ENCODE results near the gene CCDC3. TPM values are rescaled to one million over a fixed set of nuclear protein-coding genes. Genes with fewer than 3 reads are reported as not detected.

The CCDC3 gene
- total RNA-seq, 2 experiments from 2014 or later = 0.14 TPM; not detected in 1

- intact Hi-C loops (cut with micrococcal nuclease) = no loop called here
- Mint-ChIP-seq H3K36me3 (ENCODE audit: low read depth) (no peaks in the 10 kb centered on the region), H3K27me3 (ENCODE audit: low read depth) (peaks cover 13% of the 10 kb centered on the region), H3K27ac (no peak overlapping the region), H3K4me3 (no peak overlapping the region), H3K9me3 (peaks cover 6% of the 10 kb centered on the region), H3K4me1 (ENCODE audit: low read depth) (no peaks in the 10 kb centered on the region)
- DNase-seq = no peak
- CTCF ChIA-PET = no interaction called here
Observed at GRCh38 chr10:12973149-12973718, 28.3 kb downstream of the CCDC3 start.

DNA sequence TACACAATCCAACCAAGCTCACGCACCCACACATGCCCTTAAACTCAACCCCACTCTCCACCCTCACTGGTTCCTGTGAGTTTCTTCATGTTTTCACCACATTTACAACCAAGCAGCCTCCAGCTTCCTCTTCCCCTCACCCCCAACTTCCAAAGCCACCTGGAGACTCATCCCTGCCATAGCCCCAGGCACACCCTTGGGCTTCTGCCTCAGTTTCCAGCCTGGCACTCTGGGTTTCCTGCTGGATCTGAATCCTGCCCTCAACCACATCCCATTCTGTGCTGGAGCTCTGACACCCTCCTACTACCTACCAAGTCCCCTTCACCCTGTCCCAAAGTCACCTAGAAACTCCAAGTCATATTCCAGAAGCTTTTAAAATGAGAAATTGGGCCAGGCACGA, 29.4 kb downstream of the CCDC3 start:
- Mint-ChIP-seq H3K9me3 (peaks cover 13% of the 10 kb centered on the region), H3K4me1 (ENCODE audit: low read depth) (no peaks in the 10 kb centered on the region), H3K27me3 (ENCODE audit: low read depth) (peaks cover 10% of the 10 kb centered on the region), H3K4me3 (no peak overlapping the region), H3K36me3 (ENCODE audit: low read depth) (peaks cover 3% of the 10 kb centered on the region), H3K27ac (no peak overlapping the region)
- intact Hi-C loops (cut with micrococcal nuclease) = no loop called here
- no peak for DNase-seq
- CTCF ChIA-PET = interaction anchor here (1.3 kb wide), 1 partner anchor 13 kb away, joined by 4 read pairs; no protein-coding TSS in a partner anchor

GRCh38 chr10:12971001-12971788, 30.3 kb downstream of the CCDC3 start:
- no peak overlapping the region for H3K4me3 Mint-ChIP-seq
- DNase-seq = no peak
- H3K4me1 Mint-ChIP-seq (ENCODE audit: low read depth) = no peaks in the 10 kb centered on the region
- H3K27me3 Mint-ChIP-seq (ENCODE audit: low read depth) = peaks cover 10% of the 10 kb centered on the region
- peaks cover 3% of the 10 kb centered on the region for H3K36me3 Mint-ChIP-seq (ENCODE audit: low read depth)
- no peak overlapping the region for H3K27ac Mint-ChIP-seq
- CTCF ChIA-PET = interaction anchor here (1.3 kb wide), 1 partner anchor 14 kb away, joined by 4 read pairs; no protein-coding TSS in a partner anchor
- H3K9me3 Mint-ChIP-seq = peaks cover 16% of the 10 kb centered on the region
- intact Hi-C loops (cut with micrococcal nuclease) = no loop called here

DNA sequence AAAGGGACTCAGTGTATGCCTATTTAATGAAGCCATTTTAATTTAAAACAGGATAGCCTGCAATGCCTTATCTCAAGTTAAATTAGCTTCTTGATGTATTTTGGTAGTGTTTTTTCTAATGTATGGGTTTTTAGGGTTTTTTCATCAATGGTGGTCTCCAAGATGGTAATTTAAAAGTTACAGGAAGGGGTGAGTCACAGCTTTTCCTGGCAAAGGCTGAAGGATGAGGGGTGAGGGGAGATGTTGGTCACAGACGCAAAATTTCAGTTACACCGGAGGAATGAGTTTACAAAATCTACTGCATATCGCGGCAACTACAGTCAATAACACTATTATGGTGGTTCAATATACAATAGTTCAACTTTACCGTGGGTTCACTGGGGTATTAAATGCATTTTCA, 31.6 kb downstream of the CCDC3 start:
- Mint-ChIP-seq H3K27me3 (ENCODE audit: low read depth) (peaks cover 7% of the 10 kb centered on the region), H3K36me3 (ENCODE audit: low read depth) (peaks cover 3% of the 10 kb centered on the region), H3K27ac (no peak overlapping the region), H3K4me1 (ENCODE audit: low read depth) (no peaks in the 10 kb centered on the region), H3K4me3 (no peak overlapping the region), H3K9me3 (peaks cover 16% of the 10 kb centered on the region)
- intact Hi-C loops (cut with micrococcal nuclease) = no loop called here
- no peak for DNase-seq
- CTCF ChIA-PET = no interaction called here

- CTCF ChIA-PET = no interaction called here
- DNase-seq = no peak
- intact Hi-C loops (cut with micrococcal nuclease) = no loop called here
- Mint-ChIP-seq H3K9me3 (peaks cover 16% of the 10 kb centered on the region), H3K36me3 (ENCODE audit: low read depth) (peaks cover 3% of the 10 kb centered on the region), H3K27me3 (ENCODE audit: low read depth) (peaks cover 8% of the 10 kb centered on the region), H3K4me3 (no peak overlapping the region), H3K4me1 (ENCODE audit: low read depth) (no peaks in the 10 kb centered on the region), H3K27ac (no peak overlapping the region)
Observed at GRCh38 chr10:12966067-12966466, 35.4 kb downstream of the CCDC3 start.

DNA sequence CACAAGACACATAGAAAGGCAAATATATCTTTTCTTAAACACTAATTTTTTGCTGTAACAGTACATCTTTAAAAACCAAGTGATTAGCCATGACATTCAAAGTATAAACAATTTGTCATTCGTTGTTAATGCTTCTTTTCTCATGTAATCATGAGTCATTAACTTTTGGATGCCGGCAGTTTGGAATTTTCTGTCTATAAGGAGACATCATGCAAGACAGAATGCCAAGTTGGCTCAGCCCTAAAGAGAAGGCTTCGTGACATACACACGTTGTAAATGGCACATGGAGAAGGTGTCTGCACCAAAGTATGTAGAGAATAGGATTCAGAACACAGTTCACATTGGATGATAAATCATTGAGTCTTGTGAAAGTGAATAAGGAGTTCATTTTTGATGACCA, 35.9 kb downstream of the CCDC3 start:
- H3K4me1 Mint-ChIP-seq (ENCODE audit: low read depth) = no peaks in the 10 kb centered on the region
- H3K27me3 Mint-ChIP-seq (ENCODE audit: low read depth) = peaks cover 10% of the 10 kb centered on the region
- no peak overlapping the region for H3K27ac Mint-ChIP-seq
- CTCF ChIA-PET = no interaction called here
- DNase-seq = no peak
- peaks cover 16% of the 10 kb centered on the region for H3K9me3 Mint-ChIP-seq
- no peak overlapping the region for H3K4me3 Mint-ChIP-seq
- peaks cover 3% of the 10 kb centered on the region for H3K36me3 Mint-ChIP-seq (ENCODE audit: low read depth)
- intact Hi-C loops (cut with micrococcal nuclease) = no loop called here

DNA sequence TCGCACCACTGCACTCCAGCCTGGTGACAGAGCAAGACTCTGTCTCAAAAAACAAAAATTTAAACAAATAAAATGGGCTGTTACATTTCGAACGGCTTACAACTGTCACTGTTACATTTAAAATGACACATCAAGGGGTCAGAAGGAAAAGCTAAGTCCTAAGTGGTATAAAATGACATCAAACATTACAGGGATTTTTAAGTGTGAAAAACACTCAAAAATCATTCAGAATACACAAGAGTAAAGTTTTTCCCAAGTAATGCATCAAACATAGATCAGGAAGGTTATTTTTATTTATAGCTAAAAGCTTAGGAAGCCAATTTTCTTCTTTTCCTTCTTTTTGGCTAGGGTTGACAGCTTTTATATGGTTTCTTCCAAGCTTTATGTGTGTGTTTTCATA, 39.0 kb downstream of the CCDC3 start:
- Mint-ChIP-seq H3K4me1 (ENCODE audit: low read depth) (no peaks in the 10 kb centered on the region), H3K27ac (no peak overlapping the region), H3K9me3 (peaks cover 10% of the 10 kb centered on the region), H3K36me3 (ENCODE audit: low read depth) (peaks cover 2% of the 10 kb centered on the region), H3K27me3 (ENCODE audit: low read depth) (peaks cover 7% of the 10 kb centered on the region), H3K4me3 (no peak overlapping the region)
- CTCF ChIA-PET = no interaction called here
- intact Hi-C loops (cut with micrococcal nuclease) = no loop called here
- no peak for DNase-seq

DNA sequence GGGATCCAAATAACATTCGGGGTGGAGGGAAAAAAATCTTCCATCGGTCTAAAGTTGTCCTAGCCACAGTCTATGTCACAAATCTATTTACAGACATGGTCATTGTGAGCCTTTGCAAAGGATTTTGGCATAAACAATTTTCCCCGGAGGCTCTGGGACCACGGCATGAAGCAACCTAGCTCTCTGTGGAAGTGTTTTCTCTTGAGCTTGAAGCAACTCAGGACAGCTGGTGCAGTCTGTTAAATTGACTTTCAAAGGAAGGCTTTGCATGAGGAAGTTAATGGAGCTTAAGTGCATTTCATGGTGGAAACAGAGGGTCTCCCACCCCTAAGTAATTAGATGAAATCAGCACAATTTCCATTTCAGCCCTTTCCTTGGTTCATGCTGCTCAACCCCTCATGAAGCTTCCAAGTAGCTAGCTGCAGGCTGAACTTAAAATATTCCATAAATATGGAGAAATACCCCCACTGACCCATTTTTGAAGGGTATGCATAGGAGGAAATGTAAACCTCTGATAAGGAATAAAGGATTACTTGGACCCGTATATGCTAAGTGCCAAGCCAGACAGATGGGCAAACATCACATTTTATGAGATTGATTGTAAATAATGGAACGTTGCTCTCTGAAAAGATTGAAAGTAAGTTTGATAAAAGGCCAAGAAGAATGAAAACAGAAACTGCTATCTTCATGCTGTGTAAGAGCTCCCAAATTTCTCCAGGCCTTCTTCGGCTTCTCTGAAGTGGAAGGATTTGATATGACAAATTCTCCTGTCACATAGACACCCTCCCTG, 39.9 kb downstream of the CCDC3 start:
- Mint-ChIP-seq H3K27me3 (ENCODE audit: low read depth) (peaks cover 6% of the 10 kb centered on the region), H3K4me3 (no peak overlapping the region), H3K36me3 (ENCODE audit: low read depth) (no peaks in the 10 kb centered on the region), H3K27ac (no peak overlapping the region), H3K9me3 (peaks cover 8% of the 10 kb centered on the region), H3K4me1 (ENCODE audit: low read depth) (no peaks in the 10 kb centered on the region)
- intact Hi-C loops (cut with micrococcal nuclease) = no loop called here
- CTCF ChIA-PET = no interaction called here
- no peak for DNase-seq

DNA sequence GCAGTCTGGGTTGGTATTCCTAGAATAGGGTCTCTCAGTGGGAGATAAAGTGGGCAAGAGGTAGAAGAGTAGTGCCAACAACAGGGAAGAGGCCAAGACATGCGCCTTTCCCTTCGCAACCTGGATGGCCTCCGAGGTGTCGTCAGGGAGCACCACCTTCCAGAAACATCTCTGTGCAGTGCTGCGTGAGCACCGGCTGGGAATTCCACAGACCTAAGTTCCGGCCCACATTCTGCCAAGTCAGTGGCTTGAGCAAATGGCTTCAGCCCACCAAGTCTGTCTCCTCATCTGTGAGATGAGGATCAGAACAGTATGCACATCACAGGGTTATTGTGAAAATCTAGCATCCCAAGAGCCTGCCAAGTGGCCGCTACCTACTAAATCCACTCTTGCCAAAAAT, 40.6 kb downstream of the CCDC3 start:
- intact Hi-C loops (cut with micrococcal nuclease) = no loop called here
- CTCF ChIA-PET = no interaction called here
- Mint-ChIP-seq H3K4me1 (ENCODE audit: low read depth) (no peaks in the 10 kb centered on the region), H3K27me3 (ENCODE audit: low read depth) (peaks cover 6% of the 10 kb centered on the region), H3K27ac (no peak overlapping the region), H3K4me3 (no peak overlapping the region), H3K9me3 (peaks cover 8% of the 10 kb centered on the region), H3K36me3 (ENCODE audit: low read depth) (no peaks in the 10 kb centered on the region)
- no peak for DNase-seq

DNA sequence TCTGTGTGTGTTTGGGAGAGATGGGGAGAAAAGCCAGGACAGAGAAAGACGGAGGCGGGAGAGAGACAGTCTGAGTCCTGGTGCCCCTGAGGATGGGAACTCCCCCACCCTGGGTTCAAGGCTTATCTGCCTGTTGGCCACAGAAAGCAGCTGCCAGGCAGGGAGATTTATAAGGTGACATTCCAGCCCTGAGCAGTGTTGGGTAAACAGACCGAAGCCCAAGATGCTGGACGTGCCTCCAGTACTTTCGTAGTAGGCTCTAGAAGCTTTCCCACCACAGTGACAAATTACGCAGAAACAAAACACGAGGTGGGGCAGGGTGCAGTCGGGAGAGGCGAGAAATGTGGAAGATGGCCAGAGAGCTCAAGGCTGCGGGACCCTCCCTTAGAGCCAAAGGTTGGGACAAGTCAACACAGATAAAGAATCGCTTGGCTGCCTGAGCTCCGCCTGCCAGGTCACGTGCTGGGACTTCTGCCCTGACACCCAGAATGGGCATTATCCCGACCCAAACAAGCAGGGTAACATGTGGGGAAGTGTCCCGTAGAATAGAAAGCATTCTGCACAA, 41.1 kb downstream of the CCDC3 start:
- H3K27me3 Mint-ChIP-seq (ENCODE audit: low read depth) = peaks cover 6% of the 10 kb centered on the region
- H3K36me3 Mint-ChIP-seq (ENCODE audit: low read depth) = no peaks in the 10 kb centered on the region
- CTCF ChIA-PET = no interaction called here
- no peak overlapping the region for H3K27ac Mint-ChIP-seq
- peaks cover 8% of the 10 kb centered on the region for H3K9me3 Mint-ChIP-seq
- no peaks in the 10 kb centered on the region for H3K4me1 Mint-ChIP-seq (ENCODE audit: low read depth)
- intact Hi-C loops (cut with micrococcal nuclease) = no loop called here
- no peak for DNase-seq
- no peak overlapping the region for H3K4me3 Mint-ChIP-seq

DNA sequence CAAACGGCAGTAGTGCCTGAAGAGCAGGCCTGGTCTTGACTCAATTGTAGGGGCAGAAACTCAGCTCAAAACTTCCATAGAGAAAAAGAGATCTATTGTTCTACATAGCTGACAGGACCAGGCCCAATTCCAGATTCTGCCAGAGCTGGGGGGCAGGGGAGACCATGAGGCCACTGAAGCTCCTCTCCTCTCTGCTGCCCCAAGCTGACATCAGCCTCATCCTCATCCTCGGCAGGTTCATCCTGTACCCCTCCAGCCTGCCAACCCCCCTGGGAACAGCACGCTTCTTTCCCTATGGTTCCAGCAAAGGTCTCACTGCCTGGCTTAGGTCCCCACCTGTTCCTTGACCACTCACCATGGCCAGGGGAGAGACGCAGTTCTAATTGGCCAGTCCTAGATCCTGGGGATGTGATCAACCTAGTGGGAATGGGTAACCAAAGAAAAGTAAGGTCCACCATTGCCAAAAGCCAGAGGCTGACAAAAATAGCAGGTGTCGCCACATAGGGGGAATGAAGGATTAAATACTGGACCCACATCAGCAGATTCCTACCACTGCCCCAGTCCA, 42.9 kb downstream of the CCDC3 start:
- Mint-ChIP-seq H3K4me3 (no peak overlapping the region), H3K9me3 (peaks cover 9% of the 10 kb centered on the region), H3K4me1 (ENCODE audit: low read depth) (no peaks in the 10 kb centered on the region), H3K36me3 (ENCODE audit: low read depth) (no peaks in the 10 kb centered on the region), H3K27ac (no peak overlapping the region), H3K27me3 (ENCODE audit: low read depth) (peaks cover 3% of the 10 kb centered on the region)
- DNase-seq = no peak
- intact Hi-C loops (cut with micrococcal nuclease) = no loop called here
- CTCF ChIA-PET = no interaction called here

DNA sequence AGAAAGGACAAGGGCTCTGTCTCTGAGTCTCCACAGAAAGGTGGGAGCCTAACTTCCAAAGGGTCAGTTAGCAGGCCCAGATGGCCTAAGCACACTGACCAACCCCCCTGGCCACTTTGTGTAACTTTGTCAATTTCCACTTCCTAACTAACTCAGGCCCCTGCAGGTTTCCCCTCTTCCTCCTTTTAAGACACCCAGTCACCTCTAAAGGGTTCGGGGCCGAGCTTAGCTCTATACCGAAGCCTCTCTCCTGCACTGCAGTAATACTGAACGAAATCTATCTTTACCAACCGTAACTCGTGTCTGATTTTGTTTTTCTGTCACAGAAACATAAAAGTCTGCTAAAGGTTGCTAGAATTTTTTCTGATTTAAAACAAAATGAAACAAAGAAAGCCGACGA, 44.4 kb downstream of the CCDC3 start:
- Mint-ChIP-seq H3K36me3 (ENCODE audit: low read depth) (peaks cover 2% of the 10 kb centered on the region), H3K27me3 (ENCODE audit: low read depth) (peaks cover 3% of the 10 kb centered on the region), H3K27ac (no peak overlapping the region), H3K9me3 (peaks cover 18% of the 10 kb centered on the region), H3K4me3 (no peak overlapping the region), H3K4me1 (ENCODE audit: low read depth) (no peaks in the 10 kb centered on the region)
- DNase-seq = no peak
- CTCF ChIA-PET = no interaction called here
- intact Hi-C loops (cut with micrococcal nuclease) = no loop called here
